GM12878 (cell line): ENCODE measurements around the gene FABP7.

Source experiments
- BCL11A ChIP-seq: IDR thresholded peaks from 2 replicates; pipeline ENCODE4 v1.6.1; 2011; ENCODE audit warnings: low read depth, low read length
- CHD1 ChIP-seq: IDR thresholded peaks from 2 replicates; pipeline ENCODE4 v1.6.1; 2012; ENCODE audit warnings: low read depth, low read length, improper control_type of control experiment
- CTCF ChIP-seq, 3 experiments: IDR thresholded peaks in 2 of 3; conservative IDR thresholded peaks in 1 of 3; 2 replicates each; pipeline ENCODE4 v1.5.1; 2011; ENCODE audit warnings: low read depth in 3 of 3, low read length in 3 of 3, mild to moderate bottlenecking in 3 of 3, control low read depth in 2 of 3, moderate library complexity in 2 of 3, inconsistent platforms in 1 of 3, mixed read lengths in 1 of 3; ENCODE audit not compliant: control insufficient read depth in 2 of 3, insufficient read depth in 1 of 3; ENCODE audit errors: extremely low read depth in 1 of 3
- EGR1 ChIP-seq, 2 experiments: IDR thresholded peaks; 1 replicate in 1 of 2; 2 replicates in 1 of 2; pipeline ENCODE4 v1.6.1; 2011 to 2012; ENCODE audit warnings: low read depth in 2 of 2, low read length in 2 of 2, borderline replicate concordance in 1 of 2, mild to moderate bottlenecking in 1 of 2, moderate library complexity in 1 of 2
- EP300 ChIP-seq, 2 experiments: fragments of 150-350 bp in 1 of 2; IDR thresholded peaks; 2 replicates each; pipeline ENCODE4 v1.6.1; 2011 to 2012; ENCODE audit warnings: low read depth in 2 of 2, low read length in 2 of 2, borderline replicate concordance in 1 of 2, improper control_type of control experiment in 1 of 2, inconsistent platforms in 1 of 2; ENCODE audit not compliant: control insufficient read depth in 1 of 2
- EZH2 ChIP-seq: IDR thresholded peaks from 2 replicates; pipeline ENCODE4 v1.6.1; 2012; ENCODE audit warnings: low read depth, mild to moderate bottlenecking, control low read depth, inconsistent platforms, low read length, borderline replicate concordance; ENCODE audit not compliant: control insufficient read depth
- JUND ChIP-seq: IDR thresholded peaks from 2 replicates; pipeline ENCODE4 v1.6.1; 2012; ENCODE audit warnings: low read depth, mild to moderate bottlenecking, low read length, improper control_type of control experiment, moderate library complexity
- MAX ChIP-seq: IDR thresholded peaks from 2 replicates; pipeline ENCODE4 v1.6.1; 2012; ENCODE audit warnings: low read depth, low read length, improper control_type of control experiment
- POLR2AphosphoS5 ChIP-seq: IDR thresholded peaks from 2 replicates; pipeline ENCODE4 v1.6.1; 2011; ENCODE audit warnings: mild to moderate bottlenecking, low read length, inconsistent platforms
- SP1 ChIP-seq: IDR thresholded peaks from one replicate; pipeline ENCODE4 v1.6.1; 2011; ENCODE audit warnings: low read depth, low read length
- TCF7 ChIP-seq: IDR thresholded peaks from 2 replicates; pipeline ENCODE4 v1.6.1; 2014; ENCODE audit warnings: antibody characterized with exemption, borderline replicate concordance
- ZNF207 ChIP-seq: fragments of 450-650 bp; IDR thresholded peaks from 2 replicates; pipeline ENCODE4 v1.6.1; 2014; ENCODE audit warnings: antibody characterized with exemption, mild to moderate bottlenecking, borderline replicate concordance

- no peak for TF ChIP-seq POLR2AphosphoS5
- TF ChIP-seq CTCF (IDR thresholded peaks at IDR 0.05 in 2 of 3, conservative IDR thresholded peaks at IDR 0.05 in 1 of 3; ENCODE audit: control insufficient read depth in 2 of 3, extremely low read depth in 1 of 3, insufficient read depth in 1 of 3, low read depth in 3 of 3, low read length in 3 of 3): no peak
- TF ChIP-seq EP300 (IDR thresholded peaks at IDR 0.05; ENCODE audit: borderline replicate concordance in 1 of 2, control insufficient read depth in 1 of 2, low read depth in 2 of 2, low read length in 2 of 2): no peak
- no peak for TF ChIP-seq SP1
- no peak for TF ChIP-seq ZNF207
- TF ChIP-seq TCF7: no peak
- TF ChIP-seq EGR1 (IDR thresholded peaks at IDR 0.05; ENCODE audit: borderline replicate concordance in 1 of 2, low read depth in 2 of 2, low read length in 2 of 2): no peak
- TF ChIP-seq BCL11A: no peak
- TF ChIP-seq CHD1: no peak
- no peak for TF ChIP-seq EZH2
- no peak for TF ChIP-seq MAX
- no peak for TF ChIP-seq JUND
These were observed 49.2 kb upstream of the FABP7 start for GRCh38 chr6:122730334-122730733.
